Esophagus muscularis mucosa (tissue), 4 donors: ENCODE data around the gene RNF19B.

Experiments
- CTCF ChIP-seq, 3 experiments: fragments of 200-600 bp in 2 of 3; fragments of 450-650 bp in 1 of 3; sonication (generic) in 2 of 3; IDR thresholded peaks; one replicate each; pipeline ENCODE4 v1.5.1; 2017 to 2019; ENCODE audit warnings: antibody characterized with exemption in 3 of 3, mild to moderate bottlenecking in 2 of 3, moderate library complexity in 1 of 3
- EP300 ChIP-seq: sonication (generic); formaldehyde crosslinking; IDR thresholded peaks from one replicate; pipeline ENCODE4 v1.6.1; 2017; ENCODE audit warnings: antibody characterized with exemption
- POLR2A ChIP-seq: fragments of 450-650 bp; IDR thresholded peaks from one replicate; pipeline ENCODE4 v1.6.1; 2017; ENCODE audit warnings: antibody characterized with exemption, moderate library complexity, mild to moderate bottlenecking, low read depth

DNA sequence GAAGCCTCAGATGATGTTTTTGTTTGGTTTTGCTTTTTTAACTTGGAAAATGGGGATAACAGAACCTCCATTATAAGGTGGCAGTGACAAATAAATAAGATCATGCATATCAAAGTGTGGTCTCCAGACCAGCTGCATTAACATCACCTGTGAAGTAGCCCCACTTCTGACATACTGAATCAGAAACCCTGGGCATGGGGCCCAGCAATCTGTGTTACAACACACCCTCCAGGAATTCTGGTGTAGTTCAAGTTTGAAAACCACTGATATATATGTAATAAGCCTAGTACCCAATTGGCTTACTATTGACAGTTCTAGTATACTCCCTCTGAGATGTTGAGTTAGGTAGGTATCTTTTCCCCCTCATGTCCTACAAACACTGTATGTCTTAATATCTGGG lies 24.1 kb upstream of the RNF19B start:
- TF ChIP-seq EP300: no peak
- TF ChIP-seq POLR2A: no peak
- TF ChIP-seq CTCF (IDR thresholded peaks at IDR 0.05): no peak
